SK-N-MC (cell line): ENCODE results near the gene DCP2.

Source experiments
- EZH2 ChIP-seq: fragments of 200-600 bp; sonication (generic); IDR thresholded peaks from one replicate; pipeline ENCODE4 v1.6.1; 2017; ENCODE audit warnings: antibody characterized with exemption
- POLR2AphosphoS5 ChIP-seq: IDR thresholded peaks from 2 replicates; pipeline ENCODE4 v1.6.1; 2012; ENCODE audit warnings: mild to moderate bottlenecking, low read depth, low read length, borderline replicate concordance

- TF ChIP-seq EZH2 (no peak), POLR2AphosphoS5 (no peak)
These were observed 9.6 kb downstream of the DCP2 start for GRCh38 chr5:112986224-112986623.
